SK-N-SH (cell line): ENCODE data around the gene CCDC148. TPM values are rescaled to one million over a fixed set of nuclear protein-coding genes. Genes with fewer than 3 reads are reported as not detected.

Experiments used
- CTCF ChIA-PET: fragments of 300-600, 350-600 bp; formaldehyde crosslinking; extraction: SDS; loops from one replicate; lab custom pipeline; 2021; lab: Yijun Ruan, JAX
- POLR2A ChIA-PET: fragments of 350-600 bp; sonication (Branson Sonifier 250); formaldehyde crosslinking; extraction: SDS; loops from one replicate; lab custom pipeline; 2020; ENCODE audit warnings: antibody characterized with exemption, inconsistent platforms; lab: Yijun Ruan, JAX
- DNase-seq: peaks from one replicate; pipeline ENCODE4 v3.0.0; 2012
- H2AFZ ChIP-seq: fragments of 200-600 bp; sonication (generic); 2 replicates; pipeline ENCODE4 v1.8.1; 2016; ENCODE audit warnings: antibody characterized with exemption, mild to moderate bottlenecking, low read depth
- H3F3A ChIP-seq: fragments of 200-600 bp; sonication (generic); replicated peaks from 2 replicates; pipeline ENCODE3; 2016; ENCODE audit warnings: antibody characterized with exemption, mild to moderate bottlenecking; ENCODE audit not compliant: insufficient read depth
- H3K27ac ChIP-seq, 2 experiments: fragments of 200-500 bp in 1 of 2; fragments of 200-600 bp in 1 of 2; sonication (Bioruptor generic) in 1 of 2; sonication (generic), shearing (Covaris generic) in 1 of 2; 2 replicates each; pipeline versions ENCODE4 v1.5.1 to v1.6.1; 2014 to 2016; ENCODE audit warnings: low read depth in 2 of 2, inconsistent platforms in 1 of 2, low read length in 1 of 2, mild to moderate bottlenecking in 1 of 2, mixed read lengths in 1 of 2
- H3K27me3 ChIP-seq: fragments of 200-600 bp; sonication (generic), shearing (Covaris generic); 2 replicates; pipeline ENCODE4 v1.6.1; 2016; ENCODE audit warnings: mixed run types; ENCODE audit not compliant: insufficient read depth
- H3K36me3 ChIP-seq, 2 experiments: fragments of 200-500 bp in 1 of 2; fragments of 200-600 bp in 1 of 2; sonication (Bioruptor generic) in 1 of 2; sonication (generic) in 1 of 2; replicated peaks in 1 of 2; 2 replicates each; pipeline versions ENCODE3 to v1.5.1; 2014 to 2016; ENCODE audit warnings: low read length in 1 of 2, mild to moderate bottlenecking in 1 of 2; ENCODE audit not compliant: insufficient read depth in 2 of 2, control insufficient read depth in 1 of 2
- H3K4me1 ChIP-seq, 2 experiments: fragments of 200-500 bp in 1 of 2; fragments of 200-600 bp in 1 of 2; sonication (Bioruptor generic) in 1 of 2; sonication (generic), shearing (Covaris generic) in 1 of 2; 2 replicates each; pipeline versions ENCODE4 v1.5.1 to v1.6.1; 2014 to 2016; ENCODE audit warnings: low read depth in 1 of 2, low read length in 1 of 2, mixed run types in 1 of 2; ENCODE audit not compliant: insufficient read depth in 2 of 2, control insufficient read depth in 1 of 2
- H3K4me2 ChIP-seq: fragments of 200-600 bp; sonication (generic), shearing (Covaris generic); 2 replicates; pipeline ENCODE4 v1.6.1; 2017; ENCODE audit warnings: mixed run types
- H3K4me3 ChIP-seq, 2 experiments: fragments of 200-500 bp in 1 of 2; fragments of 200-600 bp in 1 of 2; sonication (Bioruptor generic) in 1 of 2; sonication (generic), shearing (Covaris generic) in 1 of 2; 2 replicates each; pipeline versions ENCODE4 v1.5.1 to v1.8.1; 2014 to 2016; ENCODE audit warnings: low read depth in 2 of 2, inconsistent platforms in 1 of 2, low read length in 1 of 2, mild to moderate bottlenecking in 1 of 2, mixed read lengths in 1 of 2, moderate library complexity in 1 of 2
- H3K79me2 ChIP-seq: fragments of 200-600 bp; sonication (generic); 2 replicates; pipeline ENCODE4 v1.8.1; 2017; ENCODE audit warnings: mild to moderate bottlenecking; ENCODE audit not compliant: insufficient read depth
- H3K9ac ChIP-seq: fragments of 200-600 bp; sonication (generic); 2 replicates; pipeline ENCODE4 v1.6.1; 2017; ENCODE audit warnings: mixed run types
- H3K9me2 ChIP-seq: fragments of 200-600 bp; sonication (generic); 2 replicates; pipeline ENCODE4 v1.6.1; 2017; ENCODE audit warnings: mixed run types
- H3K9me3 ChIP-seq: fragments of 200-600 bp; sonication (generic); 2 replicates; pipeline ENCODE4 v1.6.1; 2017; ENCODE audit warnings: mixed run types, mild to moderate bottlenecking, moderate library complexity
- H4K20me1 ChIP-seq: fragments of 200-600 bp; sonication (generic); 2 replicates; pipeline ENCODE4 v1.6.1; 2017; ENCODE audit warnings: mild to moderate bottlenecking, mixed run types; ENCODE audit not compliant: insufficient read depth
- CHD2 ChIP-seq: fragments of 150-350 bp; IDR thresholded peaks from 2 replicates; pipeline ENCODE4 v1.6.1; 2018; ENCODE audit warnings: low read length; ENCODE audit not compliant: partially characterized antibody
- CTCF ChIP-seq: fragments of 200-600 bp; sonication (generic); IDR thresholded peaks from 2 replicates; pipeline ENCODE4 v1.6.1; 2017; ENCODE audit warnings: antibody characterized with exemption, mild to moderate bottlenecking, moderate library complexity
- ELF1 ChIP-seq: IDR thresholded peaks from 2 replicates; pipeline ENCODE4 v1.4.0; 2012
- EP300 ChIP-seq, 2 experiments: IDR thresholded peaks; 2 replicates each; pipeline versions ENCODE4 v1.4.0 to v1.6.1; 2012; ENCODE audit warnings: borderline replicate concordance in 1 of 2, low read depth in 1 of 2, low read length in 1 of 2
- FOXJ3 ChIP-seq: sonication (generic); formaldehyde crosslinking; IDR thresholded peaks from 2 replicates; pipeline ENCODE4 v1.5.1; 2020; ENCODE audit warnings: mild to moderate bottlenecking, missing genetic modification reagents
- GATA2 ChIP-seq: sonication (generic); formaldehyde crosslinking; IDR thresholded peaks from 2 replicates; pipeline ENCODE4 v1.5.0; 2020; ENCODE audit warnings: mild to moderate bottlenecking, missing genetic modification reagents
- IRF3 ChIP-seq: fragments of 150-350 bp; IDR thresholded peaks from 2 replicates; pipeline ENCODE4 v1.6.1; 2016; ENCODE audit warnings: mild to moderate bottlenecking, low read depth, low read length
- JUND ChIP-seq: IDR thresholded peaks from 2 replicates; pipeline ENCODE4 v1.4.0; 2012
- MAX ChIP-seq: IDR thresholded peaks from 2 replicates; pipeline ENCODE4 v1.4.0; 2012; ENCODE audit warnings: low read depth
- MXI1 ChIP-seq: IDR thresholded peaks from 2 replicates; pipeline ENCODE4 v1.6.1; 2012; ENCODE audit warnings: mild to moderate bottlenecking, low read depth, low read length, improper control_type of control experiment
- PBX3 ChIP-seq: IDR thresholded peaks from 2 replicates; pipeline ENCODE4; 2012
- POLR2AphosphoS5 ChIP-seq: IDR thresholded peaks from 2 replicates; pipeline ENCODE4 v1.6.1; 2012; ENCODE audit warnings: low read depth, low read length
- RCOR1 ChIP-seq: fragments of 150-350 bp; IDR thresholded peaks from 2 replicates; pipeline ENCODE4 v1.6.1; 2017; ENCODE audit warnings: antibody characterized with exemption, low read length
- REST ChIP-seq: IDR thresholded peaks from 2 replicates; pipeline ENCODE4 v1.6.1; 2012; ENCODE audit warnings: mild to moderate bottlenecking, low read depth, low read length, moderate library complexity
- RXRA ChIP-seq: IDR thresholded peaks from 2 replicates; pipeline ENCODE4 v1.4.0; 2012; ENCODE audit warnings: low read depth, mild to moderate bottlenecking, borderline replicate concordance
- TAF1 ChIP-seq: IDR thresholded peaks from 2 replicates; pipeline ENCODE4 v1.6.1; 2012; ENCODE audit warnings: low read depth, mild to moderate bottlenecking, low read length, moderate library complexity, borderline replicate concordance
- TCF12 ChIP-seq: IDR thresholded peaks from 2 replicates; pipeline ENCODE4 v1.4.0; 2012
- TEAD4 ChIP-seq: IDR thresholded peaks from 2 replicates; pipeline ENCODE4 v1.4.0; 2012; ENCODE audit warnings: mild to moderate bottlenecking, borderline replicate concordance; ENCODE audit not compliant: insufficient read depth
- USF1 ChIP-seq: IDR thresholded peaks from 2 replicates; pipeline ENCODE4 v1.4.0; 2012; ENCODE audit warnings: low read depth, borderline replicate concordance
- YY1 ChIP-seq: IDR thresholded peaks from 2 replicates; pipeline ENCODE4 v1.4.0; 2012; ENCODE audit warnings: low read depth, mild to moderate bottlenecking
- WGBS: methylation state at CpG from one replicate; pipeline ENCODE4 v1.1.6; 2017; ENCODE audit warnings: low lambda C conversion rate; 5-methylcytosine and 5-hydroxymethylcytosine counted together
- polyA plus RNA-seq, 3 experiments: library from polyadenylated mRNA; depleted of rRNA; stranded (reverse); fragments of >200 nt; gene quantifications; 2 replicates each; pipeline ENCODE4 v1.2.3, GENCODE V29; 2012

CCDC148 gene
- polyA plus RNA-seq, 1 of the 3 experiments (the other 2 are of a cell fraction) = 0.18 TPM

GRCh38 chr2:158504088-158504487 is 47.5 kb upstream of the CCDC148 start:
- no peak overlapping the region for H3K9ac ChIP-seq
- H3K9me2 ChIP-seq = no peaks in the 10 kb centered on the region
- H3K27ac ChIP-seq = no peak overlapping the region
- H3K27me3 ChIP-seq = no peaks in the 10 kb centered on the region
- H3K79me2 ChIP-seq = peaks cover 44% of the 10 kb centered on the region; the same call in 1 of the 2 replicates
- H4K20me1 ChIP-seq = no peaks in the 10 kb centered on the region
- POLR2A ChIA-PET = no interaction called here
- H3K9me3 ChIP-seq = no peaks in the 10 kb centered on the region
- WGBS = 84% methylated on average over 3 of the region's 3 CpGs
- CTCF ChIA-PET = no interaction called here
- no peak overlapping the region for H3K4me3 ChIP-seq
- no peak for TF ChIP-seq YY1
- TF ChIP-seq RCOR1 = no peak
- TF ChIP-seq EP300 (IDR thresholded peaks at IDR 0.05; ENCODE audit: borderline replicate concordance in 1 of 2, low read depth in 1 of 2, low read length in 1 of 2) = no peak
- TF ChIP-seq TAF1 = no peak
- TF ChIP-seq REST = no peak
- no peak for TF ChIP-seq CTCF
- TF ChIP-seq POLR2AphosphoS5 = no peak
- TF ChIP-seq IRF3 = no peak
- TF ChIP-seq USF1 = no peak
- TF ChIP-seq PBX3 = no peak
- no peak for TF ChIP-seq TEAD4
- TF ChIP-seq TCF12 = no peak
- TF ChIP-seq RXRA = no peak
- TF ChIP-seq CHD2 = no peak
- TF ChIP-seq FOXJ3 (CRISPR knock-in tag) = no peak
- TF ChIP-seq JUND = no peak
- TF ChIP-seq MXI1 = no peak
- TF ChIP-seq GATA2 (CRISPR knock-in tag) = no peak
- TF ChIP-seq ELF1 = no peak
- TF ChIP-seq MAX = no peak
- no peak overlapping the region for H2AFZ ChIP-seq
- H3K36me3 ChIP-seq = no peaks in the 10 kb centered on the region
- H3F3A ChIP-seq = peaks cover 16% of the 10 kb centered on the region
- H3K4me2 ChIP-seq = no peak overlapping the region
- no peak for DNase-seq
- peaks cover 15 to 26% of the 10 kb centered on the region in 2 experiments; a peak in 3 of 4 replicates for H3K4me1 ChIP-seq
